ENCODE results near the gene RCOR1. TPM values are rescaled to one million over a fixed set of nuclear protein-coding genes. Genes with fewer than 3 reads are reported as not detected.

Gene RCOR1
- total RNA-seq, 6 donors from 2014 or later = 19.8 to 58.7 (median 34.3) TPM

GRCh38 chr14:102778338-102779083, 186.1 kb downstream of the RCOR1 start:
- H3K36me3 ChIP-seq = no peaks in the 10 kb centered on the region
- H3K4me3 ChIP-seq = peak overlapping the region; percentile 60 to 95 (median 82)
- WGBS, 2 donors = 8 to 11% methylated on average over 29 of the region's 29 CpGs
- peaks cover 18 to 33% (median 23%) of the 10 kb centered on the region in 4 donors for H3K4me1 ChIP-seq
- H3K27me3 ChIP-seq = no peaks in the 10 kb centered on the region
- no peak for DNase-seq
- H3K9me3 ChIP-seq = no peaks in the 10 kb centered on the region
- no peak for ATAC-seq (ENCODE audit: low FRiP score in 2 of 2)
- peak overlapping the region; percentile 75 to 93 (median 88) for H3K27ac ChIP-seq
- no peak for TF ChIP-seq POLR2A (IDR thresholded peaks at IDR 0.05)
- TF ChIP-seq EP300 (IDR thresholded peaks at IDR 0.05) = no peak
- no peak for TF ChIP-seq CTCF (IDR thresholded peaks at IDR 0.05)
- no peak for TF ChIP-seq POLR2AphosphoS5 (IDR thresholded peaks at IDR 0.05)

DNA sequence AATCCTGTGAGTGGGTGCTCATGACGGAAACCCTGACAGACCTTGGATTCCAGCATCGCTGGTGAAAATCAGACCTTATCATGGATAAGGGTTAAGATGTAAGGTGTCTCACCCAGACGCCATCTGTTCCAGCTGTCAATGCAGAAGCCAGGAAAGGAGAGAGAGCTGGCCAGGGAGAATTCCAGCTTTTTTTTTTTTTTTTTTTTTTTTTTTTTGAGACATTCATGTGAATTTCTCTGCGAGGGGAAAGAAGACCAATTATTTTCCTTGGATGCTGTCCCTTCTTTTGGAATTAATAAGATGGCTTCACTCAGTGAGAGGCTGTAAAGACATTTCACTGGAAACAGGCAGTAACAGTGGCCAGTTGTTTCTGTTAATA, 186.6 kb downstream of the RCOR1 start:
- Histone ChIP-seq H3K4me3 (peak overlapping the region in 2 of 4 donors; percentile 90 to 95), H3K36me3 (no peaks in the 10 kb centered on the region), H3K27ac (no peak overlapping the region), H3K9me3 (no peaks in the 10 kb centered on the region), H3K27me3 (no peaks in the 10 kb centered on the region), H3K4me1 (peaks cover 18 to 33% (median 24%) of the 10 kb centered on the region in 4 donors)
- TF ChIP-seq POLR2A (IDR thresholded peaks at IDR 0.05) (no peak), EP300 (IDR thresholded peaks at IDR 0.05) (no peak), POLR2AphosphoS5 (IDR thresholded peaks at IDR 0.05) (no peak), CTCF (IDR thresholded peaks at IDR 0.05) (no peak)
- ATAC-seq (ENCODE audit: low FRiP score in 2 of 2) (no peak), DNase-seq (no peak)
- WGBS, 2 donors = 56 to 60% methylated on average over 4 of the region's 4 CpGs

DNA sequence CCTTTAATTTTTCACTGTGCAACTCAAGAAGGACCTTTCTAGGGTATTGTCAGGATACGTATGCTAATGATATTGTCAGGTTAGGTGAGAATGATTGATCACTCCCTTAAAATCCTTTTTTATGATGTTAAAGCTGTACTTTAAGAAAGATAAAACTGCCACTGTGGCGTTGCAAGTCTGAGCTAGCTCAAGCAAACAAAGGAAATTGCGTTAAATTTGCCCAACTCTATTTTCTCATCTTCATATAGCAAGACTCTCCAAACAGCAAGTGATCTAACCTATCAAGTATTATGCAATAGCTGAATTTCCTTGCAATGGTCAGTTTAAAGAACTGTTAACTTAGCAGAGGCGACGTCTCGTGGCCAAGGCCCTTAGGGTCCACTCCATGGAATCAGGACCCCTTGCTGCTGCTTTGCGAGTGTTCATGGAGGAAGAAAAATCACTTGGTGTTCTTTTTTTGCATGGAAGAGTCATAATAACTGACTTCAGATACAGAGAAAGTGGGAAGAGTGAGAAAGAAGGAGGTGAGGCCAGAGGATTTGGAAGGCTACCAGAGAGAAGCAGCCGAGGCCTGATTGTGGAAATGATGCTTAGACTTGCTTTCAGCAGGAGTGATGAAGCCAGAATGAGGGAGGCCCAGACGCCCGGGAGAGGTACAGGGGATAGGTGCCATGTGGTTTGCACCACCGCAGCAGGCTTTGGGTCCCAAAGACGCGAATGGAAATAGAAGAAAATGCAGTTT, 187.3 kb downstream of the RCOR1 start:
- DNase-seq (no peak), ATAC-seq (ENCODE audit: low FRiP score in 2 of 2) (no peak)
- Histone ChIP-seq H3K27ac (no peak overlapping the region), H3K9me3 (no peaks in the 10 kb centered on the region), H3K27me3 (no peaks in the 10 kb centered on the region), H3K36me3 (no peaks in the 10 kb centered on the region), H3K4me1 (peaks cover 18 to 31% (median 23%) of the 10 kb centered on the region in 4 donors), H3K4me3 (no peak overlapping the region)
- TF ChIP-seq POLR2AphosphoS5 (IDR thresholded peaks at IDR 0.05) (no peak), CTCF (IDR thresholded peaks at IDR 0.05) (no peak), POLR2A (IDR thresholded peaks at IDR 0.05) (no peak), EP300 (IDR thresholded peaks at IDR 0.05) (no peak)
- 73 to 83% methylated on average over 13 of the region's 13 CpGs for WGBS, 2 donors

Small RNA genes within 50 kb of the gene (small RNA-seq; reads per million reads assigned to genes)
- gene RF00019 (0 reads per million in 4 donors), gene RN7SL546P (0 reads per million in 4 donors)

Other genes starting within 250 kb of the RCOR1 start
- gene CINP, start 229.8 kb upstream of the RCOR1 start, total RNA-seq = 10 to 100 TPM; 13.6 to 37.7 (median 31.1) TPM
- 10 to 100 TPM; 16.3 to 71.2 (median 24.6) TPM for gene TECPR2, start 229.7 kb upstream of the RCOR1 start, total RNA-seq
- gene ANKRD9, start 82.9 kb upstream of the RCOR1 start, total RNA-seq = 10 to 100 TPM; 21.0 to 99.9 (median 47.6) TPM
- gene TRAF3, start 184.8 kb downstream of the RCOR1 start, total RNA-seq = 10 to 100 TPM; 14.7 to 45.4 (median 22.1) TPM

Measured in upper lobe of left lung (tissue), 6 donors.